Endometrial microvascular endothelial cells (primary cell): ENCODE data around the gene SPATA32. TPM values are rescaled to one million over a fixed set of nuclear protein-coding genes. Genes with fewer than 3 reads are reported as not detected.

ENCODE experiments used
- in situ Hi-C: cut with HindIII; loops from 2 replicates; pipeline ENCODE4 v1.10.0; 2017; ENCODE audit warnings: low sequenced_read_pairs, low pct_unique_long_range_greater_than_20kb; ENCODE audit errors: inconsistent ontology term
- total RNA-seq: library from RNA; depleted of rRNA; stranded (reverse); fragments of >200 nt; gene quantifications from one replicate; pipeline ENCODE4 v1.2.3, GENCODE V29; 2015; ENCODE audit errors: inconsistent ontology term

The SPATA32 gene
- total RNA-seq, 1 donor from 2014 or later = not detected

GRCh38 chr17:45223539-45224528 lies 38.1 kb downstream of the SPATA32 start:
- in situ Hi-C loops = no loop called here

DNA sequence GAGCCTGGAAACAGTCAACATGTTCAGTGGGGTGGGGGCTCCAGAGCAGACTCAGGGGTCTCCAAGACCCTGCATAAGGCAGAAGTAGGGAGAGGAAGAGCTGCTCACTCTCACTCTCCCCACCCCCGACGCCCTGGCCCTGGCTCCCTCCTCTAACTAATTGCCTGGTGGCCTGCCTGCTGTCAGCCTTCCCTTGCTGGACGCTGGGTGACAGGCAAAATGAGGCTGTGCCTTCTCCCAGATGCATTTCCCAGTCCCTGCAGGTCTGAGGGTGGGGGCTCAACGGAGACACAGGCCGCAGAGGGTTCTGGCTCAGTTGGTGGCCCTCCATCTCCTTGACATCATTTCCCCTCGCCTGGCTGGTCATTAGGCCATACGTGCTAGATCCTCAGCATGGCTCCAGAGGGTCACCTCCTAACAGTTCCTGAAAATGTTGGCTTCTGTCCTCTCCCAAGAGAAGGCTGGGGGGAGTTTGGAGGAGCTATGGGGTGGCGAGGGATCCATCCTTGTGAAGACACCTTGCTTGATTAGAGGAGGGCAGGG lies 38.8 kb downstream of the SPATA32 start:
- in situ Hi-C loops = no loop called here

DNA sequence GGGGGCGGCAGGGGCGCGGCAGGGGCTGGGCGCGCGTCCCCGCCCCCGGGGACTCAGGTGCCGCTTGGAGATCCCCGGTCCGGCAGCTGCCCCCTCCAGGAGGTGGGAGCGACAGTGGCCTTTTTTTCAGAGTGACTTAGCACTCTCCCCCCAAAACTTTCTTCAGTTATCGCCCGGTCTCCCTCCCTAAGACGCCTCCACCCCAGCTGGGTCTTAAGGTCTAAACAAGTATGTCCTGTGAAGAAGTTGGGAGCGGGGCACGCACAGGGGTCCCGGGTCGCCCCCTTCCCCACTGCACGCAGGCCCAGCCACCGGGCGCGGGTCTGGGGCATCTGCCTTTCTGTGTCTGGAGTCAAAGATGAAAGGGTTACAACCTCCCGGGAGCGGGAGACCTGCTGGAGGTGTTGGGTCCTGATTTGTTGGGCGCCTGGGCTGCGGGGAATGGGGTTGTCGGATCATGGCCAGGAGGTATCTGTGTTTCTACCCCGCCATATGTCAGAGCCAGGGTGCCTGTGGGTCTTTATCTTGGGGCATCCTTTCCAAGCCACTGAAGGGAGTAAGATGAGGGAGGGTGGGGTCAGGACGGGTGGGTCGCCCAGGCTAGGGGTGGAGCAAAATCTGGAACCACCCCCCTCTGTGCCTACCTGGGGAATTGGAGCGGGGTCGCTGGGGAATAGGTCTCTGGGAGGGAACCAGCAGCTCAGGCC lies 39.5 kb downstream of the SPATA32 start:
- in situ Hi-C loops = no loop called here

GRCh38 chr17:45222014-45222288 lies 39.9 kb downstream of the SPATA32 start:
- in situ Hi-C loops = no loop called here

DNA sequence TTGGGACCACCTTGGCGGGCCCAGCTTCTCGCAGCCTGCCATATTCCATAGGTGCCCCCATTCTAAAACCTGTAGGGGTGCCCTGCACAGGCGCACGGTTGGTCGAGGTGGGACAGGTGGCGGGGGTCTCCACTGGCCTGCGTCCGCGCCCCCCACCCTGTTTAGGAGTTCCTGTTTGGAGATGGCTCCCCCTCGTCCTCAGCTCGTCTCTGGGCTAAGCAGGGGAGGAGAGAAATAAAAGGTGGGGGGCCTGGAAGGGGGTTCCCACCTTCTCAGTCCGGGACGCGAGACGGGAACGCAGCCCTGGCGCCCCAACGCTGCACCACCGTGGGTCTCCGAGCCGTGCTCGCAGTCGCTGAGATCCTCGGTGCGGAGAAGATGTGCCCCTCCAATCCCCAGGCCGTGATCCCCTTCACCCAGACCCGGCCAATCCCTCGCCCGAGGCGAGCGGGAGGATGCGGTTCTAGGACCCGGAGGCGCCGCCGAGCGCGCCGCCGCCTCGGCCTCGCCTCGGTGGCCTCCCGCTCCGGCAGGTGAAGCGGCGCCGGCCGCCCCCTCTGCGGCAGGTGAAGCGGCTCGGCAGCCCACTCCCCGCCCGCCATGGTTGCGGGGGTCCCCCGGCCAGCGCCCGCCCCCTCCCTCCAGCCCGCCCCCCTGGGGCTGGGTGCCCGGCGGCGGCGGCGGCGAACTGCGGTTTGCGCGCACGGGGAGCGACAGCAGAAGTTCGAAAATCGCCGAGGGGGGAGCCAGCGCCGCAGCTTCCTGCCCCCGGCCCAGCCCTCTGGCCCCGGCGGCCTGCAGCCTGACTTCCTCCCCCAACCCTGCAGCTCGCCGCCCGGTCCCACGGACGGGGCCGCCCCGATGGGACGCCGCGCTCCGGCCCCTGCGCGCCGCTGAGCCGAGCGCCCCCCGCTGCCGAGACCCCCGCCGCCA lies 40.5 kb downstream of the SPATA32 start, which contains the start of gene FMNL1:
TSS of gene FMNL1 (plus strand) at position 805 of the 933 bp plus-strand sequence. CDS start 240 bp downstream, outside the sequence.
- in situ Hi-C loops = no loop called here

GRCh38 chr17:45220079-45220478 lies 41.8 kb downstream of the SPATA32 start:
- in situ Hi-C loops = no loop called here

- in situ Hi-C loops = no loop called here
Observed at GRCh38 chr17:45218895-45219661, 42.8 kb downstream of the SPATA32 start.

Other genes with a start within 250 kb of the SPATA32 start
- 40.8 TPM for gene DCAKD, start 210.5 kb downstream of the SPATA32 start, total RNA-seq
- 95.8 TPM for gene NMT1, start 200.8 kb downstream of the SPATA32 start, total RNA-seq
- gene PLCD3, start 129.6 kb downstream of the SPATA32 start, total RNA-seq = 16.2 TPM
- 17.4 TPM for gene ACBD4, start 126.4 kb downstream of the SPATA32 start, total RNA-seq
- gene HEXIM1, start 113.6 kb downstream of the SPATA32 start, total RNA-seq = 15.4 TPM
- gene HEXIM2, start 100.2 kb downstream of the SPATA32 start, total RNA-seq = 5.1 TPM
- under 0.01 TPM for gene FMNL1, start 40.2 kb downstream of the SPATA32 start, total RNA-seq
- gene MAP3K14, start 54.9 kb upstream of the SPATA32 start, total RNA-seq = 5.8 TPM
- 19.0 TPM for gene ARHGAP27, start 170.8 kb upstream of the SPATA32 start, total RNA-seq
- 30.7 TPM for gene PLEKHM1, start 228.6 kb upstream of the SPATA32 start, total RNA-seq